ENCODE data around the gene ZNF254. TPM values are rescaled to one million over a fixed set of nuclear protein-coding genes. Genes with fewer than 3 reads are reported as not detected.
A peak's percentile ranks its signal among the peaks of the same experiment; 100 is the strongest.
"Not testable (repeated sequence)": the region's sequence is repeated elsewhere in the genome, so short reads cannot be mapped to it uniquely, and the experiment has no call there.

ZNF254 gene
- 1 to 10 TPM; 2.8 to 5.6 (median 4.1) TPM for total RNA-seq

DNA sequence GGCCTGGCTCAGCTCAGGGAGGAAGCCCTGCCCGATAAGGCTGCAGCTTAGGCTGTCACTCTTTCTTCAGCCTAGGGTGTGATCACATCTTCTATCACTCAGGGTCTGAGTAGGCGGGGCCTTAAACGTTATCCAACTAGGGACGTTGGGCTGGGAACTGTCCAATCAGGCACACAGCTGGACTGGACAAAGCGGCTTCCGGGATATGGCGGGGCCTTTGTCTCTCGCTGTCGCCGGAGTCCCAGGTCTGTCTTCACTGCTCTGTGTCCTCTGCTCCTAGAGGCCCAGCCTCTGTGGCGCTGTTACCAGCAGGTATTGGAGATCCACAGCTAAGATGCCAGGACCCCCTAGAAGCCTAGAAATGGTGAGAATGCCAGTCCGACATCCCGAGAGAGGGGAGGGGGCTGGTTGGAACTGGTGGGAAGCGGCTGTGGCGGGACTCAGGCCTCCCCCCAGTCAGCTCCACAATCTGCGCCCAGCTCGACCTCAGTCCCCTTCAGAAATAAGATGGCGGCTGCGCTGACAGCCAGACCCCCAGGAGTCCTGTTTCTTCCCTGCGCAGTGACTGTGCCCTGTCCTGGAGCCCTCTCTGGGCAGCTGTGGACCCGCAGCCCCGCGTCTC lies at the start of gene ZNF254:
TSS of gene ZNF254 (plus strand) at position 214 of the 622 bp plus-strand sequence. CDS start at position 335, 121 bp downstream.
- TF ChIP-seq POLR2A (IDR thresholded peaks at IDR 0.05): peak; percentile 42 to 72
- TF ChIP-seq, protein P1, sequence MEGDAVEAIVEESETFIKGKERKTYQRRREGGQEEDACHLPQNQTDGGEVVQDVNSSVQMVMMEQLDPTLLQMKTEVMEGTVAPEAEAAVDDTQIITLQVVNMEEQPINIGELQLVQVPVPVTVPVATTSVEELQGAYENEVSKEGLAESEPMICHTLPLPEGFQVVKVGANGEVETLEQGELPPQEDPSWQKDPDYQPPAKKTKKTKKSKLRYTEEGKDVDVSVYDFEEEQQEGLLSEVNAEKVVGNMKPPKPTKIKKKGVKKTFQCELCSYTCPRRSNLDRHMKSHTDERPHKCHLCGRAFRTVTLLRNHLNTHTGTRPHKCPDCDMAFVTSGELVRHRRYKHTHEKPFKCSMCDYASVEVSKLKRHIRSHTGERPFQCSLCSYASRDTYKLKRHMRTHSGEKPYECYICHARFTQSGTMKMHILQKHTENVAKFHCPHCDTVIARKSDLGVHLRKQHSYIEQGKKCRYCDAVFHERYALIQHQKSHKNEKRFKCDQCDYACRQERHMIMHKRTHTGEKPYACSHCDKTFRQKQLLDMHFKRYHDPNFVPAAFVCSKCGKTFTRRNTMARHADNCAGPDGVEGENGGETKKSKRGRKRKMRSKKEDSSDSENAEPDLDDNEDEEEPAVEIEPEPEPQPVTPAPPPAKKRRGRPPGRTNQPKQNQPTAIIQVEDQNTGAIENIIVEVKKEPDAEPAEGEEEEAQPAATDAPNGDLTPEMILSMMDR (IDR thresholded peaks at IDR 0.05 in 4 of 5, conservative IDR thresholded peaks at IDR 0.05 in 1 of 5): no peak
- Histone ChIP-seq H3K36me3 (no peaks in the 10 kb centered on the region), H3K9me3 (no peaks in the 10 kb centered on the region), H3K27me3 (no peaks in the 10 kb centered on the region), H3K27ac (peak within 1 kb of the TSS; percentile 74 to 85 (median 84)), H3K4me3 (peak within 1 kb of the TSS; percentile 64 to 77 (median 74)), H3K4me1 (no peaks in the 10 kb centered on the region)
- in situ Hi-C loops (cut with MboI; ENCODE audit: low sequenced_read_pairs in 4 of 4) (no loop called here), intact Hi-C loops (cut with DNase I; ENCODE audit: low total_unique reads) (loop anchor here (2.0 kb wide), 1 partner anchor 54 kb away; no protein-coding TSS in a partner anchor)
- peak; percentile 100 for ATAC-seq
- DNase-seq: peak; percentile 85 to 89

DNA sequence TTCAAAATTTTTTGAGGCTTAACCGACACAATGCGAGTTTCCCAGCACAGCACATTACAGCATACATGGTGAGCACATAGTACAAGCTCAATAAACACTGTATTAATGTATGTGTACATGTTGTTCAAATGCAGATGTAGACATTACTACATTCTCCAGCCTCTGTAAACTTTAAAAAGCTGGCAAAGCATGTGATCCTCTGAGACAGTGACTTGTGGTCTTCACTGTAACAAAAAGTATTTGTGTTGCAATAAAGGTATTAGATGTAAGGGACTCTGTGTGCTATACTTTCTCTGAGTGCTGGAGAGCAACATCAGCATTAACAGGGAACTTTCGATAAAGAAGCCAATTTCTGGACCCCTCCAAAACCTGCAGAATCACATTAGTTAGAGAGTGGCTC lies 46.4 kb upstream of the ZNF254 start:
- H3K4me3 ChIP-seq: no peak overlapping the region
- intact Hi-C loops (cut with DNase I; ENCODE audit: low total_unique reads): no loop called here

DNA sequence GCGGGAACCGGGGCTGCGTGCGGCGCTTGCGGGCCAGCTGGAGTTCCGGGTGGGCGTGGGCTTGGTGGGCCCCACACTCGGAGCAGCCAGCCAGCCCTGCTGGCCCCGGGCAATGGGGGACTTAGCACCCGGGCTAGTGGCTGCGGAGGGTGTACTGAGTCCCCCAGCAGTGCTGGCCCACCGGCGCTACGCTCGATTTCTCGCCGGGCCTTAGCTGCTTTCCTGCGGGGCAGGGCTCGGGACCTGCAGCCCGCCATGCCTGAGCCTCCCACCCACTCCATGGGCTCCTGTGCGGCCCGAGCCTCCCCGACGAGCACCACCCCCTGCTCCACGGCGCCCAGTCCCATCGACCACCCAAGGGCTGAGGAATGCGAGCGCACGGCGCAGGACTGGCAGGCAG lies 45.7 kb upstream of the ZNF254 start:
- peaks cover 0 to 19% of the 10 kb centered on the region in 2 donors for H3K36me3 ChIP-seq
- DNase-seq; H3K9me3 ChIP-seq; ATAC-seq; H3K27me3 ChIP-seq; H3K4me3 ChIP-seq; H3K27ac ChIP-seq; intact Hi-C loops (cut with DNase I; ENCODE audit: low total_unique reads); H3K4me1 ChIP-seq; in situ Hi-C loops (cut with MboI; ENCODE audit: low sequenced_read_pairs in 4 of 4): not testable (repeated sequence)

More for the DNA sequence above, 46.4 kb upstream of the ZNF254 start:
- peaks cover 0 to 2% of the 10 kb centered on the region in 2 donors for H3K4me1 ChIP-seq
- no peak for TF ChIP-seq POLR2A (IDR thresholded peaks at IDR 0.05)
- TF ChIP-seq, protein P1 (IDR thresholded peaks at IDR 0.05 in 4 of 5, conservative IDR thresholded peaks at IDR 0.05 in 1 of 5): no peak
- no peak for DNase-seq
- H3K9me3 ChIP-seq: no peaks in the 10 kb centered on the region
- no peak for ATAC-seq
- peaks cover 0 to 20% of the 10 kb centered on the region in 2 donors for H3K36me3 ChIP-seq
- H3K27ac ChIP-seq: no peak overlapping the region
- in situ Hi-C loops (cut with MboI; ENCODE audit: low sequenced_read_pairs in 4 of 4): no loop called here
- no peaks in the 10 kb centered on the region for H3K27me3 ChIP-seq

DNA sequence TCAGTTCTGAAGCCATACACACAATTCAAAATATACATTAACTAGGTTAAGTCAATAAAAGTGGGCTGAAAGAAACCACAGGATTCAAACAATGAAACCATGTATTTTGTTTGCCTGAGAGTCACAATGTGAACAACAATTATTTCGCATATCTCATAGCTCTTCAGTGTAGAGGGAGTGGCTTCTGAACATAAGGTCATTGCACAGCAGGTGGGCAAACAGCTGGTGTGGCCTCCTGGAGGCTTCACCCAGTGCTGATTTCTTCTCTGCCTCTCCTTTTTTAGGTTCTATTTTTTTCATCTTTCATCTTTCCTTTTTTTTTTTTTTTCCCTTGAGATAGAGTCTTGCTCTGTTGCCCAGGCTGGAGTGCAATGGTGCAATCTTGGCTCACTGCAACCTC lies 40.4 kb upstream of the ZNF254 start:
- DNase-seq: no peak
- intact Hi-C loops (cut with DNase I; ENCODE audit: low total_unique reads) (no loop called here), in situ Hi-C loops (cut with MboI; ENCODE audit: low sequenced_read_pairs in 4 of 4) (no loop called here)
- Histone ChIP-seq H3K36me3 (peaks cover 0 to 51% of the 10 kb centered on the region in 2 donors), H3K27ac (no peak overlapping the region), H3K27me3 (no peaks in the 10 kb centered on the region), H3K4me1 (no peaks in the 10 kb centered on the region), H3K9me3 (no peaks in the 10 kb centered on the region), H3K4me3 (no peak overlapping the region)
- no peak for TF ChIP-seq POLR2A (IDR thresholded peaks at IDR 0.05)
- TF ChIP-seq, protein P1 (IDR thresholded peaks at IDR 0.05 in 4 of 5, conservative IDR thresholded peaks at IDR 0.05 in 1 of 5): no peak
- no peak for ATAC-seq

DNA sequence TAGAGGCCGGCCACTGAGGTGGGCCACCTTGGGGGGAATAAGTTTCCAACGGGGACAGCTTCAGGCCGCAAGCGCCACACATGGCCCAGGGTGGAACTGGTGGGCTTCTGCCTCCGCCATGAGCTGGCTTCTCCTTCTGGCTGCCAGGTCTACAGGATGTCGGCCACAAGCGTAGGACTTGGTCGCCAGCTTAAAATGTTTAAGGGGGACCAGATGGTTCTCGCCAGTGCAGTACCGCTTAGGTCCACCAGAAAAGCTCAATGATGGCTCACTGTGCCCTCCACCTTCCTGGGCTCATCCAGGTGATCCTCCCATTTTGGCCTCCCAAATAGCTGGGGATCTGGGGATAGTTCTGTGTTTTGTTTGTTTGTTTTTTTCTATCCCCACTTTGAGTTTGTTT lies 38.7 kb upstream of the ZNF254 start:
- intact Hi-C loops (cut with DNase I; ENCODE audit: low total_unique reads) (no loop called here), in situ Hi-C loops (cut with MboI; ENCODE audit: low sequenced_read_pairs in 4 of 4) (no loop called here)
- Histone ChIP-seq H3K27ac (no peak overlapping the region), H3K36me3 (peaks cover 0 to 57% of the 10 kb centered on the region in 2 donors), H3K4me3 (no peak overlapping the region), H3K4me1 (no peaks in the 10 kb centered on the region), H3K9me3 (no peaks in the 10 kb centered on the region), H3K27me3 (no peaks in the 10 kb centered on the region)
- TF ChIP-seq, protein P1 (IDR thresholded peaks at IDR 0.05 in 4 of 5, conservative IDR thresholded peaks at IDR 0.05 in 1 of 5): no peak
- no peak for TF ChIP-seq POLR2A (IDR thresholded peaks at IDR 0.05)
- no peak for ATAC-seq
- DNase-seq: no peak
